Endothelial cell of umbilical vein (primary cell): ENCODE measurements around the gene SLC12A7. TPM values are rescaled to one million over a fixed set of nuclear protein-coding genes. Genes with fewer than 3 reads are reported as not detected.

Experiments used
- BruUV-seq: library from RNA; stranded (reverse); fragments of 400-500 nt; replicated peaks from 2 replicates; lab custom pipeline; 2021; lab: Mats Ljungman, UMichigan
- CTCF ChIA-PET: fragments of 300-600, 350-600 bp; sonication (Branson Sonifier 250); formaldehyde crosslinking; loops from one replicate; lab custom pipeline; 2021; ENCODE audit warnings: antibody characterized with exemption, inconsistent platforms; lab: Charles Lee
- POLR2A ChIA-PET: fragments of 300-600, 350-600 bp; sonication (Branson Sonifier 250); formaldehyde crosslinking; loops from one replicate; lab custom pipeline; 2021; ENCODE audit warnings: antibody characterized with exemption, inconsistent platforms; lab: Charles Lee
- DNase-seq: peaks from one replicate; pipeline ENCODE4 v3.0.0-alpha.2; 2011; ENCODE audit warnings: low read depth, low spot score
- FAIRE-seq: peaks from 2 replicates; lab custom pipeline; 2011; peaks lifted over from hg19 to GRCh38; lab: Jason Lieb, UNC
- H2AFZ ChIP-seq: 2 replicates; pipeline ENCODE4 v1.6.0; 2012; ENCODE audit warnings: low read depth, low read length, control low read depth, inconsistent platforms
- H3K27ac ChIP-seq: 2 replicates; pipeline ENCODE4 v1.5.1; 2011; ENCODE audit warnings: low read depth, mild to moderate bottlenecking, control low read depth, low read length, moderate library complexity; ENCODE audit not compliant: insufficient read depth
- H3K27me3 ChIP-seq, 2 experiments: 2 replicates each; pipeline versions ENCODE4 v1.6.0 to v1.6.1; 2011; ENCODE audit warnings: low read length in 2 of 2, mixed read lengths in 1 of 2; ENCODE audit not compliant: control insufficient read depth in 2 of 2, insufficient read depth in 2 of 2
- H3K36me3 ChIP-seq, 2 experiments: 2 replicates in 1 of 2; 3 replicates in 1 of 2; pipeline ENCODE4 v1.5.1; 2011; ENCODE audit warnings: low read length in 2 of 2, mild to moderate bottlenecking in 1 of 2, moderate library complexity in 1 of 2; ENCODE audit not compliant: control insufficient read depth in 2 of 2, insufficient read depth in 2 of 2; ENCODE audit errors: extremely low read depth in 1 of 2
- H3K4me1 ChIP-seq: 3 replicates; pipeline ENCODE4 v1.5.1; 2011; ENCODE audit warnings: mild to moderate bottlenecking, low read length; ENCODE audit not compliant: control insufficient read depth, insufficient read depth; ENCODE audit errors: extremely low read depth
- H3K4me2 ChIP-seq: 2 replicates; pipeline ENCODE4 v1.6.1; 2011; ENCODE audit warnings: low read length, control low read depth, mixed read lengths; ENCODE audit not compliant: insufficient read depth
- H3K4me3 ChIP-seq, 3 experiments: fragments of 200-600 bp in 1 of 3; sonication (generic), shearing (Covaris generic) in 1 of 3; replicated peaks in 1 of 3; 2 replicates each; pipeline ENCODE4 v1.5.1; 2011 to 2016; ENCODE audit warnings: control low read depth in 3 of 3, low read length in 3 of 3, mild to moderate bottlenecking in 2 of 3, inconsistent platforms in 1 of 3, low read depth in 1 of 3, moderate library complexity in 1 of 3; ENCODE audit not compliant: insufficient read depth in 1 of 3
- H3K79me2 ChIP-seq: 2 replicates; pipeline ENCODE4 v1.6.0; 2012; ENCODE audit warnings: low read length, inconsistent platforms; ENCODE audit not compliant: control insufficient read depth, insufficient read depth
- H3K9ac ChIP-seq: replicated peaks from 2 replicates; pipeline ENCODE3; 2011; ENCODE audit warnings: low read length, control low read depth; ENCODE audit not compliant: insufficient read depth; ENCODE audit errors: extremely low read depth
- H3K9me1 ChIP-seq: replicated peaks from 3 replicates; pipeline ENCODE4 v1.6.0; 2011; ENCODE audit warnings: mild to moderate bottlenecking, low read length; ENCODE audit not compliant: control insufficient read depth, insufficient read depth; ENCODE audit errors: extremely low read depth
- H3K9me3 ChIP-seq: replicated peaks from 2 replicates; pipeline ENCODE4 v1.5.1; 2012; ENCODE audit warnings: low read length, inconsistent platforms; ENCODE audit not compliant: control insufficient read depth, insufficient read depth
- H4K20me1 ChIP-seq: replicated peaks from 2 replicates; pipeline ENCODE3; 2011; ENCODE audit warnings: mild to moderate bottlenecking, low read length; ENCODE audit not compliant: control insufficient read depth, insufficient read depth; ENCODE audit errors: extremely low read depth
- FOS ChIP-seq: IDR thresholded peaks from 2 replicates; pipeline ENCODE4 v1.6.1; 2011; ENCODE audit warnings: mild to moderate bottlenecking, low read length, moderate library complexity, borderline replicate concordance; ENCODE audit not compliant: insufficient read depth
- GATA2 ChIP-seq: IDR thresholded peaks from 2 replicates; pipeline ENCODE4 v1.7.0; 2011; ENCODE audit warnings: low read depth, mild to moderate bottlenecking, moderate library complexity, mixed read lengths, low read length; ENCODE audit not compliant: insufficient read length, insufficient read depth
- JUN ChIP-seq: IDR thresholded peaks from 2 replicates; pipeline ENCODE4 v1.6.1; 2011; ENCODE audit warnings: borderline replicate concordance, low read depth; ENCODE audit not compliant: insufficient read length, insufficient read depth
- MAX ChIP-seq: IDR thresholded peaks from 2 replicates; pipeline ENCODE4 v1.6.1; 2011; ENCODE audit not compliant: insufficient read depth, insufficient read length
- dilution Hi-C: fragments of 300-500 bp; cut with MboI; formaldehyde crosslinking; loops from one replicate; pipeline ENCODE4 v1.15.0; 2019; ENCODE audit warnings: low sequenced_read_pairs; ENCODE audit not compliant: extremely low pct_ligation_motif_present
- intact Hi-C: fragments of 100-400 bp; cut with micrococcal nuclease; formaldehyde crosslinking; loops from one replicate; pipeline ENCODE4 v1.10.0; 2022
- polyA plus RNA-seq, 4 experiments: library from polyadenylated mRNA; depleted of rRNA in 3 of 4; stranded (reverse) in 3 of 4; unstranded in 1 of 4; fragments of >200 nt; gene quantifications; 2 replicates each; pipeline versions ENCODE4 v1.2.1 to v1.2.3, GENCODE V29; 2011 to 2012; ENCODE audit warnings: missing spikeins in 1 of 4
- total RNA-seq: library from RNA; stranded (reverse); gene quantifications from 2 replicates; pipeline ENCODE4 v1.2.3, GENCODE V29; 2021

The SLC12A7 gene
- total and polyA plus RNA-seq, 2 donors (not counting 3 experiments of a cell fraction or from before 2014, with no cell fraction given) = 16.4 to 38.8 TPM

- Histone ChIP-seq H3K79me2 (no peaks in the 10 kb centered on the region), H3K27ac (no peak overlapping the region), H3K9me1 (no peaks in the 10 kb centered on the region), H3K36me3 (no peaks in the 10 kb centered on the region), H3K4me1 (no peaks in the 10 kb centered on the region), H3K4me2 (no peak overlapping the region), H3K4me3 (no peak overlapping the region), H3K27me3 (no peaks in the 10 kb centered on the region), H2AFZ (no peak overlapping the region), H4K20me1 (no peaks in the 10 kb centered on the region), H3K9ac (no peak overlapping the region), H3K9me3 (no peaks in the 10 kb centered on the region)
- no peak for FAIRE-seq
- no TSS peak for BruUV-seq
- intact Hi-C loops = no loop called here
- dilution Hi-C loops = no loop called here
- ChIA-PET CTCF (interaction anchor here (0.8 kb wide), 1 partner anchor 94 kb away, joined by 3 read pairs; no protein-coding TSS in a partner anchor), POLR2A (no interaction called here)
- no peak for DNase-seq
- TF ChIP-seq MAX = no peak
- TF ChIP-seq JUN = no peak
- TF ChIP-seq GATA2 = no peak
Measured at GRCh38 chr5:1028481-1029281, 83.2 kb downstream of the SLC12A7 start.

GRCh38 chr5:1027631-1028441, 84.0 kb downstream of the SLC12A7 start:
- ChIA-PET POLR2A (no interaction called here), CTCF (no interaction called here)
- FAIRE-seq (no peak), DNase-seq (no peak)
- Histone ChIP-seq H3K9me3 (no peaks in the 10 kb centered on the region), H3K4me1 (no peaks in the 10 kb centered on the region), H3K4me2 (no peak overlapping the region), H2AFZ (no peak overlapping the region), H4K20me1 (no peaks in the 10 kb centered on the region), H3K79me2 (no peaks in the 10 kb centered on the region), H3K27me3 (no peaks in the 10 kb centered on the region), H3K4me3 (no peak overlapping the region), H3K36me3 (no peaks in the 10 kb centered on the region), H3K9me1 (no peaks in the 10 kb centered on the region), H3K9ac (no peak overlapping the region), H3K27ac (no peak overlapping the region)
- intact Hi-C loops = no loop called here
- dilution Hi-C loops = no loop called here
- TF ChIP-seq FOS = no peak
- no peak for TF ChIP-seq JUN
- no peak for TF ChIP-seq MAX
- no TSS peak for BruUV-seq
